A549 (cell line): ENCODE measurements around the gene JAG2. TPM values are rescaled to one million over a fixed set of nuclear protein-coding genes. Genes with fewer than 3 reads are reported as not detected.
A peak's percentile ranks its signal among the peaks of the same experiment; 100 is the strongest.

ENCODE experiments used
- ATAC-seq, 2 experiments: fragments of 200-7000 bp in 1 of 2; fragments of >200 bp in 1 of 2; cut with Nextera tagmentation in 1 of 2; cut with Tn5 transposase in 1 of 2; 3 replicates each; pipeline versions ENCODE4 v1.8.0 to v1.9.1; 2018 to 2020; ENCODE audit warnings: mild to moderate bottlenecking in 1 of 2, moderate library complexity in 1 of 2
- CTCF ChIA-PET: fragments of 300-600 bp; sonication (Branson Sonifier 250); formaldehyde crosslinking; extraction: SDS; loops from one replicate; lab custom pipeline; 2021; ENCODE audit warnings: antibody characterized with exemption, inconsistent platforms; lab: Yijun Ruan, JAX
- POLR2A ChIA-PET: fragments of 350-600 bp; formaldehyde crosslinking; extraction: SDS; loops from one replicate; lab custom pipeline; 2021; ENCODE audit warnings: antibody characterized with exemption, inconsistent platforms; lab: Yijun Ruan, JAX
- DNase-seq, 2 experiments: peaks; one replicate each; pipeline versions ENCODE4 v3.0.0 to v3.0.0-alpha.2; 2011 to 2016; ENCODE audit warnings: low read depth in 1 of 2, low spot score in 1 of 2
- FAIRE-seq: peaks from 2 replicates; lab custom pipeline; 2011; peaks lifted over from hg19 to GRCh38; lab: Jason Lieb, UNC
- H3K27ac ChIP-seq, 2 experiments: fragments of >200 bp; sonication (Bioruptor Twin); formaldehyde crosslinking; 3 replicates each; pipeline ENCODE4 v1.5.1; 2016 to 2017
- H3K4me1 ChIP-seq: fragments of >200 bp; sonication (Bioruptor Twin); formaldehyde crosslinking; 3 replicates; pipeline ENCODE4 v1.6.1; 2016
- H3K4me2 ChIP-seq: fragments of >200 bp; sonication (Bioruptor Twin); formaldehyde crosslinking; 3 replicates; pipeline ENCODE4 v1.6.1; 2016
- H3K4me3 ChIP-seq: fragments of >200 bp; sonication (Bioruptor Twin); formaldehyde crosslinking; 3 replicates; pipeline ENCODE4 v1.5.1; 2016
- H3K9me3 ChIP-seq: fragments of >200 bp; sonication (Bioruptor Twin); formaldehyde crosslinking; 3 replicates; pipeline ENCODE4 v1.6.1; 2016
- ATOH8 ChIP-seq: fragments of 250-450 bp; sonication (Bioruptor Pico); IDR thresholded peaks from 2 replicates; pipeline ENCODE4 v1.5.0; 2020; ENCODE audit warnings: low read depth, mild to moderate bottlenecking, moderate library complexity
- CBX2 ChIP-seq: fragments of 200-600 bp; sonication (generic); IDR thresholded peaks from 2 replicates; pipeline ENCODE4 v1.6.1; 2016; ENCODE audit warnings: low read depth, mild to moderate bottlenecking, borderline replicate concordance
- CHD4 ChIP-seq: fragments of 200-600 bp; sonication (generic); IDR thresholded peaks from 2 replicates; pipeline ENCODE4 v1.6.1; 2016; ENCODE audit warnings: antibody characterized with exemption, mild to moderate bottlenecking, borderline replicate concordance
- E2F6 ChIP-seq: IDR thresholded peaks from 2 replicates; pipeline ENCODE4 v1.6.1; 2012; ENCODE audit warnings: low read depth, borderline replicate concordance
- EP300 ChIP-seq, 2 experiments: fragments of >200 bp; sonication (Bioruptor Twin); formaldehyde crosslinking; IDR thresholded peaks; 2 replicates in 1 of 2; 3 replicates in 1 of 2; pipeline ENCODE4 v1.6.1; 2016 to 2017
- FOSB ChIP-seq: fragments of 250-450 bp; sonication (Bioruptor Pico); IDR thresholded peaks from 2 replicates; pipeline ENCODE4 v1.5.0; 2020; ENCODE audit warnings: mild to moderate bottlenecking, moderate library complexity
- HES2 ChIP-seq: fragments of >200 bp; sonication (Bioruptor Twin); formaldehyde crosslinking; IDR thresholded peaks from 2 replicates; pipeline ENCODE4 v1.6.1; 2016
- HOXA7 ChIP-seq: fragments of 250-450 bp; sonication (Bioruptor Pico); IDR thresholded peaks from 2 replicates; pipeline ENCODE4 v1.5.0; 2020; ENCODE audit warnings: mild to moderate bottlenecking, moderate library complexity
- MYC ChIP-seq: IDR thresholded peaks from 2 replicates; pipeline ENCODE4 v1.6.1; 2012; ENCODE audit warnings: mild to moderate bottlenecking, inconsistent platforms, low read length, improper control_type of control experiment, borderline replicate concordance
- NPAS2 ChIP-seq: fragments of 250-450 bp; sonication (Bioruptor Pico); IDR thresholded peaks from 2 replicates; pipeline ENCODE4 v1.8.0; 2022; ENCODE audit warnings: mild to moderate bottlenecking, moderate library complexity, borderline replicate concordance
- NR3C1 ChIP-seq: fragments of >200 bp; sonication (Bioruptor Twin); formaldehyde crosslinking; IDR thresholded peaks from 3 replicates; pipeline ENCODE4 v1.6.1; 2017
- POLR2A ChIP-seq: IDR thresholded peaks from 2 replicates; pipeline ENCODE4 v1.6.1; 2012; ENCODE audit warnings: mild to moderate bottlenecking, low read length
- POLR2AphosphoS2 ChIP-seq: conservative IDR thresholded peaks from 2 replicates; pipeline ENCODE4 v1.6.1; 2012; ENCODE audit warnings: low read length, improper control_type of control experiment, inconsistent platforms
- RCOR1 ChIP-seq: fragments of 150-350 bp; IDR thresholded peaks from 2 replicates; pipeline ENCODE4 v1.6.1; 2014; ENCODE audit warnings: antibody characterized with exemption, low read length, low read depth
- SMC3 ChIP-seq: fragments of >200 bp; sonication (Bioruptor Twin); formaldehyde crosslinking; IDR thresholded peaks from 3 replicates; pipeline ENCODE4 v1.6.1; 2018; ENCODE audit warnings: inconsistent platforms
- ZFP36 ChIP-seq: fragments of 450-650 bp; IDR thresholded peaks from 2 replicates; pipeline ENCODE4 v1.6.1; 2014; ENCODE audit warnings: borderline replicate concordance; ENCODE audit not compliant: partially characterized antibody
- ZNF302 ChIP-seq: fragments of 250-450 bp; sonication (Bioruptor Pico); IDR thresholded peaks from 2 replicates; pipeline ENCODE4 v1.9.0; 2021; ENCODE audit warnings: inconsistent platforms, mild to moderate bottlenecking, moderate library complexity
- ZSCAN20 ChIP-seq: fragments of 250-450 bp; sonication (Bioruptor Pico); IDR thresholded peaks from 2 replicates; pipeline ENCODE4 v1.8.0; 2022; ENCODE audit warnings: mild to moderate bottlenecking, moderate library complexity
- WGBS: methylation state at CpG from one replicate; pipeline ENCODE4 v1.1.6; 2017; ENCODE audit errors: missing lambda C conversion rate; 5-methylcytosine and 5-hydroxymethylcytosine counted together
- polyA plus RNA-seq, 4 experiments: library from polyadenylated mRNA; depleted of rRNA in 3 of 4; stranded (reverse); fragments of >200 nt; fragmentation: RNase III in 1 of 4; extraction: RNeasy Plus Mini Kit Qiagen cat#74134 plus additional on column Dnase treatment in 1 of 4; gene quantifications; 2 replicates in 3 of 4; 3 replicates in 1 of 4; pipeline ENCODE4 v1.2.3, GENCODE V29; 2011 to 2017
- TF ChIP-seq, protein P1 (sequence below): fragments of 150-350 bp; IDR thresholded peaks from 2 replicates; pipeline ENCODE4 v1.6.1; 2014; ENCODE audit warnings: low read depth, mild to moderate bottlenecking, low read length
- TF ChIP-seq, protein P2 (sequence below): IDR thresholded peaks from 2 replicates; pipeline ENCODE4 v1.6.1; 2012

JAG2 gene
- polyA plus RNA-seq, 2 of the 4 experiments (the other 2 are of a cell fraction) = 5.9 to 20.4 TPM

DNA sequence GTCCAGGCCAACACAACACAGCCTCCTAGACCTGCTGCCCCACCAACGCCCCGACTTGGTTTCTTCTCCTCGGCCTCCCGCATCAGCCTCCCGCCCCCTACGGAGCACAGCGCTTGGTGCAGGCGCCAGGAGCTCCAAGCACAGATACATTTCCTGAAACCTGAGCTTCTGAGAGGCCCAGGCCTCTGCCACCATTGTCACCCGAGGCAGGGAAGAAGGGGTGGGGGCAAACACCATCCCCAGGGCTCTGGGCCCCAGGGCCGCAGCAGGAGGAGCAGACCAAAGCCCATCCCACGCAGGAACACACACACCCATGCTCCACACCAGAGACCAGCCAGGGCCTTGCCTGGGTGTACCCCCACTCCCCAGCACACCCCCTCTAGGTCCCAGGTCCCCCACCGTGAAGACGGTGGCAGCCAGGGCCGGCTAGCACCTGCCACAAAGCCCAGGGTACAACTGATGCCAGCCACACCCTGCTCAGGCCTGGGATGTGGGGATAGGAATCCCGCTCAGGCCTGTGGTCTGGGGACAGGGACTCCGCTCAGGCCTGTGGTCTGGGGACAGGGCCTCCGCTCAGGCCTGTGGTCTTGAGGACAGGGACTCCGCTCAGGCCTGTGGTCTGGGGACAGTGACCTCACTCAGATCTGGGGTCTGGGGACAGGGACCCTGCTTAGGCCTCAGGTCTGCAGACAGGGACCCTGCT, 5.4 kb downstream of the JAG2 start:
- no peak for TF ChIP-seq HOXA7 (CRISPR knock-in tag)
- Histone ChIP-seq H3K4me1 (peaks cover 27% of the 10 kb centered on the region), H3K4me2 (no peak overlapping the region), H3K4me3 (no peak overlapping the region), H3K27ac (peak overlapping the region in 1 of 2 experiments; percentile 45; a peak in 1 of 6 replicates), H3K9me3 (no peaks in the 10 kb centered on the region)
- 91% methylated on average over 8 of the region's 18 CpGs for WGBS
- POLR2A ChIA-PET = no interaction called here
- CTCF ChIA-PET = interaction anchor here (1.0 to 15.2 kb wide), 2 partner anchors 69 to 74 kb away, joined by 3 to 132 read pairs; no protein-coding TSS in a partner anchor
- FAIRE-seq (no peak), ATAC-seq (no peak), DNase-seq (no peak)

- no peak overlapping the region for H3K27ac ChIP-seq
- ChIA-PET CTCF (interaction anchor here (1.0 to 15.2 kb wide), 2 partner anchors 68 to 74 kb away, joined by 3 to 132 read pairs; no protein-coding TSS in a partner anchor), POLR2A (no interaction called here)
- DNase-seq = no peak
- TF ChIP-seq, protein P1, sequence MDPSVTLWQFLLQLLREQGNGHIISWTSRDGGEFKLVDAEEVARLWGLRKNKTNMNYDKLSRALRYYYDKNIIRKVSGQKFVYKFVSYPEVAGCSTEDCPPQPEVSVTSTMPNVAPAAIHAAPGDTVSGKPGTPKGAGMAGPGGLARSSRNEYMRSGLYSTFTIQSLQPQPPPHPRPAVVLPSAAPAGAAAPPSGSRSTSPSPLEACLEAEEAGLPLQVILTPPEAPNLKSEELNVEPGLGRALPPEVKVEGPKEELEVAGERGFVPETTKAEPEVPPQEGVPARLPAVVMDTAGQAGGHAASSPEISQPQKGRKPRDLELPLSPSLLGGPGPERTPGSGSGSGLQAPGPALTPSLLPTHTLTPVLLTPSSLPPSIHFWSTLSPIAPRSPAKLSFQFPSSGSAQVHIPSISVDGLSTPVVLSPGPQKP = no peak
- no peak for TF ChIP-seq RCOR1
- no peak for TF ChIP-seq SMC3
- TF ChIP-seq POLR2AphosphoS2 = no peak
- no peak for TF ChIP-seq NR3C1
- no peak for TF ChIP-seq ZFP36
- no peak for TF ChIP-seq POLR2A
- no peak for TF ChIP-seq EP300 (IDR thresholded peaks at IDR 0.05)
- TF ChIP-seq MYC = no peak
- TF ChIP-seq HOXA7 (CRISPR knock-in tag) = no peak
- no peak for TF ChIP-seq NPAS2
- TF ChIP-seq, all 56 proteins: peak for 0
- FAIRE-seq = no peak
- WGBS = 100% methylated on average over 1 of the region's 2 CpGs
- no peak for ATAC-seq
- H3K4me1 ChIP-seq = peaks cover 27% of the 10 kb centered on the region
- no peaks in the 10 kb centered on the region for H3K9me3 ChIP-seq
- H3K4me2 ChIP-seq = no peak overlapping the region
- H3K4me3 ChIP-seq = no peak overlapping the region
Measured at GRCh38 chr14:105162669-105162979, 6.0 kb downstream of the JAG2 start.

DNA sequence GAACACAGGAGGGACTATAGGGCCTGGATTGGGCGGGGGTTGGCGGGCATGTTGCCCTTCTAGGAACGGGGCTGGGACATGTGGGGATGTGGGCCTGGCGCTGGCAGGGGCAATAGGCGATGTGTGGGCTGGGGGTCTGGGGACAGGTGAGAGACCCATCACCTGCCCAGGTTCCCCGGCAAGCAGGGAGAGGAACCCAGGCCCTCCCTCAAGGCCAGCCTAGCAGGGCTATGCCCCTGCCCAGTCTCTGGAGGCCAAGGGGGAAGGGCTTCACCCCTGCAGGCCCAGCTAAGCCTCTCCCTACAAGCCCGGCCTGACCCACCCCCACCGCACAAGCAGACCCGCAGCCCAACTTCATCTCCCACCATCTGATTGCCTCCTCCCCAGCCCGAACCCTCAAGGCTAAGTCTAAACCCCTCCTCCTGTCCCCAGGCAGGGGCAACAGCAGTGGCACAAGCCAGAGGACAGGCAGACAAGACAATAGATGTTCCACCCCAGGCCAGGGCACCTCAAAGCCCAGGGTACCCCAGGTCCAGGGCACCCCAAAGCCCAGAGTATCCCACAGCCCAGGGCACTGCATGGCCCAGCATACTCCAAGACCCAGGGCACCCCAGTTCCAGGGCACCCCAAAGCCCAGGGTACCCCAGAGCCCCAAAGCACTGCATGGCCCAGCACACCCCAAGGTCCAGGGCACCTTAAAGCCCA, 6.5 kb downstream of the JAG2 start:
- WGBS = 93% methylated on average over 7 of the region's 10 CpGs

More for the DNA sequence above, 6.5 kb downstream of the JAG2 start:
- DNase-seq = no peak
- no peak for FAIRE-seq
- ChIA-PET POLR2A (no interaction called here), CTCF (interaction anchor here (0.7 kb wide), 1 partner anchor 190 kb away, joined by 4 read pairs; no protein-coding TSS in a partner anchor)
- H3K4me2 ChIP-seq = no peak overlapping the region
- H3K4me3 ChIP-seq = no peak overlapping the region
- no peak for ATAC-seq
- H3K9me3 ChIP-seq = no peaks in the 10 kb centered on the region
- TF ChIP-seq E2F6 = no peak
- no peak for TF ChIP-seq CHD4
- TF ChIP-seq SMC3 = no peak
- TF ChIP-seq POLR2A = no peak
- no peak for TF ChIP-seq ATOH8 (CRISPR knock-in tag)
- TF ChIP-seq, protein P2, sequence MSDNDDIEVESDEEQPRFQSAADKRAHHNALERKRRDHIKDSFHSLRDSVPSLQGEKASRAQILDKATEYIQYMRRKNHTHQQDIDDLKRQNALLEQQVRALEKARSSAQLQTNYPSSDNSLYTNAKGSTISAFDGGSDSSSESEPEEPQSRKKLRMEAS = no peak
- no peak for TF ChIP-seq ZSCAN20
- TF ChIP-seq CBX2 = no peak
- no peak for TF ChIP-seq ZNF302
- no peak for TF ChIP-seq NPAS2
- TF ChIP-seq FOSB (CRISPR knock-in tag) = no peak
- no peak for TF ChIP-seq HES2
- no peak for TF ChIP-seq ZFP36
- TF ChIP-seq RCOR1 = no peak
- TF ChIP-seq, all 56 proteins: peak for 0
- H3K4me1 ChIP-seq = peaks cover 24% of the 10 kb centered on the region
- H3K27ac ChIP-seq = no peak overlapping the region
